Esophagus (tissue), 2 donors: ENCODE measurements around the gene PDE3B. TPM values are rescaled to one million over a fixed set of nuclear protein-coding genes. Genes with fewer than 3 reads are reported as not detected.
"Not testable (repeated sequence)": the region's sequence is repeated elsewhere in the genome, so short reads cannot be mapped to it uniquely, and the experiment has no call there.

ENCODE experiments used
- H3K27ac ChIP-seq, 2 donors: one replicate each; pipeline ENCODE4 v1.5.1; 2013; ENCODE audit warnings: low read depth in 2 of 2, mild to moderate bottlenecking in 2 of 2, inconsistent platforms in 1 of 2, low read length in 1 of 2, moderate library complexity in 1 of 2
- H3K27me3 ChIP-seq, 2 donors: one replicate each; pipeline ENCODE4 v1.6.1; 2013; ENCODE audit warnings: low read length in 2 of 2, control low read depth in 1 of 2, mild to moderate bottlenecking in 1 of 2; ENCODE audit not compliant: insufficient read depth in 2 of 2, control insufficient read depth in 1 of 2
- H3K36me3 ChIP-seq, 2 donors: one replicate each; pipeline ENCODE4 v1.6.1; 2013; ENCODE audit warnings: low read length in 1 of 2; ENCODE audit not compliant: control insufficient read depth in 2 of 2, insufficient read depth in 2 of 2
- H3K4me1 ChIP-seq, 2 donors: one replicate each; pipeline ENCODE4 v1.6.1; 2013; ENCODE audit warnings: low read length in 1 of 2; ENCODE audit not compliant: control insufficient read depth in 2 of 2, insufficient read depth in 2 of 2
- H3K4me3 ChIP-seq, 2 donors: one replicate each; pipeline ENCODE4 v1.5.1; 2013; ENCODE audit warnings: low read length in 2 of 2, mild to moderate bottlenecking in 2 of 2, low read depth in 1 of 2, moderate library complexity in 1 of 2
- H3K9me3 ChIP-seq, 2 donors: one replicate each; pipeline ENCODE4 v1.6.1; 2013; ENCODE audit warnings: mild to moderate bottlenecking in 2 of 2, low read depth in 1 of 2, low read length in 1 of 2, moderate library complexity in 1 of 2; ENCODE audit not compliant: control insufficient read depth in 2 of 2, insufficient read depth in 1 of 2
- WGBS, 2 donors: extraction: QIAGEN DNeasy Blood & Tissue Kit; methylation state at CpG; one replicate each; pipeline ENCODE4 v1.1.7; 2013; 5-methylcytosine and 5-hydroxymethylcytosine counted together
- polyA plus RNA-seq, 2 donors: library from polyadenylated mRNA; stranded (reverse); fragments of 200-250 nt; gene quantifications; one replicate each; pipeline ENCODE4 v1.2.3, GENCODE V29; 2013
- donor health status: healthy with polysubstance abuse.
- donor health status: Bipolar disorder and iron deficiency.

The PDE3B gene
- polyA plus RNA-seq, 2 donors: 0.98 to 1.2 TPM

DNA sequence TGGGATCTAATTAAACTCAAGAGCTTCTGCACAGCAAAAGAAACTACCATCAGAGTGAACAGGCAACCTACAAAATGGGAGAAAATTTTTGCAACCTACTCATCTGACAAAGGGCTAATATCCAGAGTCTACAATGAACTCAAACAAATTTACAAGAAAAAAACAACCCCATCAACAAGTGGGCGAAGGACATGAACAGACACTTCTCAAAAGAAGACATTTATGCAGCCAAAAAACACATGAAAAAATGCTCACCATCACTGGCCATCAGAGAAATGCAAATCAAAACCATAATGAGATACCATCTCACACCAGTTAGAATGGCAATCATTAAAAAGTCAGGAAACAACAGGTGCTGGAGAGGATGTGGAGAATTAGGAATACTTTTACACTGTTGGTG lies 240.1 kb downstream of the PDE3B start:
- H3K27ac ChIP-seq, H3K4me3 ChIP-seq, H3K9me3 ChIP-seq, H3K36me3 ChIP-seq, H3K4me1 ChIP-seq, H3K27me3 ChIP-seq: not testable (repeated sequence)
- 86 to 100% methylated on average over 1 of the region's 1 CpG for WGBS, 2 donors

DNA sequence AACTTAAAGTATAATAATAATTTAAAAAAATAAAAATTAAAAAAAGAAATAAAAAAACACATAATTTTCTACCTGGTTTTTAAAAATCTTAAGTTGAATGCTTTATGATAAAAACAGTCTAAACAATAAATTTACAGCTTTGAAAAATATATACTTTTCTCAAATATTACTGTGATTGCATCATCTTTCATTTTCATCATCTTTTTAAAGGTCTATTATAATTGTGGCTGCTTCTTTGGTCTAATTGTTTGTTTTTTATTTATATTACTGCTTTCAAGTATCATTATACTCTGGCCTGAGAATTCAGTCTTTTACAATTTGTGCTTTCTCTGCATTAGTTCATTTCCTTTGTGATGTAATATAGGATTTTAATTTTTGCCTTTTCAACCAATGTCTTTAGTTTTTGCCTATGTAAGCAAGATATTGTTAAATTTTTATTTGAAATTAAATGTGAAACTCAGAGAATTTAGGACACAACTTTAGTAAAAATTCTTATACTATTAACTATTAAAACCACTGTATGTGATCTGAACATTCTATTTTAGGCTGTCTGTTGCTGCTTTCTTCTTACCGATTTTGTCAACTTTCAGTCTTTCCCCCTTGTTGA lies 241.2 kb downstream of the PDE3B start:
- no peak overlapping the region for H3K4me3 ChIP-seq
- H3K9me3 ChIP-seq: no peaks in the 10 kb centered on the region
- H3K4me1 ChIP-seq: no peaks in the 10 kb centered on the region
- WGBS, 2 donors: 90 to 91% methylated on average over 1 of the region's 1 CpG
- H3K27me3 ChIP-seq: no peaks in the 10 kb centered on the region
- no peak overlapping the region for H3K27ac ChIP-seq
- H3K36me3 ChIP-seq: peaks cover 0 to 2% of the 10 kb centered on the region in 2 donors

DNA sequence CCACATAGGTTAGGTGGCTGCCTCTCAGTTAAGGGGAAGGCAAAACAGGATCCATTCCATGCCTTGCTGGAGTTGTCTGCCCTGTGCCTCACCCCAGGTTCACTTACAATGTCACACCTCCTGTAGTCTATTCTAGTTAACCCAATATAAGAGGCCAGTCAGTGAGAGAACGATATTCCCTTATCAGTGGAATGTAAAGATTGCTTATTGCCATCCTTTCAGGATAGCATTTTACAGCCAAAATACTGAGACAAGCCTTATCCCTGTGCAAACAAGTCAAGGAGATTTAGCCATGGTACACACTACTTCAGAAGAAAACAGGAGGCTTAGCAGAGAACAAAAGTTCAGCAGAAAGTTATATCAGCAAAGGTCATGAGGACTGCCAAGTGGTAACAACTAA lies 242.9 kb downstream of the PDE3B start:
- H3K9me3 ChIP-seq: no peaks in the 10 kb centered on the region
- H3K27ac ChIP-seq: no peak overlapping the region
- no peaks in the 10 kb centered on the region for H3K4me1 ChIP-seq
- no peak overlapping the region for H3K4me3 ChIP-seq
- no peaks in the 10 kb centered on the region for H3K27me3 ChIP-seq
- no peaks in the 10 kb centered on the region for H3K36me3 ChIP-seq
- 45 to 53% methylated on average over 1 of the region's 1 CpG for WGBS, 2 donors

DNA sequence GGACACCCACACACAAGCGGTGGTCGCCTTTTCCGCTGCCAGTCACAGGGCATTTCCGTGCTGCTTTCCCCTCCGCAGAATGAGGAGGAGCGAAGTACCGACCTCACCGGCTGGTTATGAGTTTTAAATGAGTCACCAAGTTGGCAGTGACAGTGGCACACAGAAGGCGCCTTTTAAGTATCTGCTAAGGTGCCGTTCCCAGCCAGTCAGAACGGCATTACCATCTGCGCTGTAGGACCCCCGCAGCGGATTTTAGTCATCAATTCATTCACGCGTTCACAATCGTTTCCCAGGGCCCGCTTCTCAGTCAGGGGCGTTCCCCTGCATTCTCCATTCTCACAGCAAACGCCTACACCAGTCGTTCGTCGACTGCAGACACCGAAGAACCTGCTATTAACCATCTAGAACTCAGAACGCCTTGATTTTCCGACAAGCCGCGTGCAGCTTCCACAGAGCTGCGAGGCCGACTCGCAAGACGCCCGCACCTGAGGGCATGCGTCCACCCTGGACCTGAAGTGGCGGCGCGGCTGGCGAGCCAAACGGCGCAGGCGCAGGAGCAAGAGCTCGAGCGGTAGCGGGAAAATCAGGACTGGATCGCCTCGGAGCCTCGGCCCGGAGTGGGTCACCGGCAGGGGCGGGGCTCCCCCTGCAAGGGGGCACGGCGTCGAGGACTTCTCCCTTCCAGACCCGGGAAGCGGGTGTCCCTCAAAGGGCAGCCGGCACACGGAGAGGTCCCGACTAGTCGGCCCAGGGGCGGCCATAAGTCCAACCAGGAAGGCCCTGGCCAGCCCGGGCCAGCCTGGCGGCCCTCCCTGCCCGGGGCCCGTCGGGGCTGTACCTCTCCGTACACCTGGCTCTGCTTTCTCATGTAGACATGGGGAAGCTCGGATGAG lies 247.8 kb downstream of the PDE3B start:
- Histone ChIP-seq H3K27ac (peak overlapping the region; percentile 92 to 97), H3K27me3 (no peaks in the 10 kb centered on the region), H3K4me3 (peak overlapping the region; percentile 55 to 79), H3K4me1 (no peaks in the 10 kb centered on the region), H3K36me3 (no peaks in the 10 kb centered on the region), H3K9me3 (no peaks in the 10 kb centered on the region)
- 0% methylated on average over 60 to 67 of the region's 67 CpGs for WGBS, 2 donors

DNA sequence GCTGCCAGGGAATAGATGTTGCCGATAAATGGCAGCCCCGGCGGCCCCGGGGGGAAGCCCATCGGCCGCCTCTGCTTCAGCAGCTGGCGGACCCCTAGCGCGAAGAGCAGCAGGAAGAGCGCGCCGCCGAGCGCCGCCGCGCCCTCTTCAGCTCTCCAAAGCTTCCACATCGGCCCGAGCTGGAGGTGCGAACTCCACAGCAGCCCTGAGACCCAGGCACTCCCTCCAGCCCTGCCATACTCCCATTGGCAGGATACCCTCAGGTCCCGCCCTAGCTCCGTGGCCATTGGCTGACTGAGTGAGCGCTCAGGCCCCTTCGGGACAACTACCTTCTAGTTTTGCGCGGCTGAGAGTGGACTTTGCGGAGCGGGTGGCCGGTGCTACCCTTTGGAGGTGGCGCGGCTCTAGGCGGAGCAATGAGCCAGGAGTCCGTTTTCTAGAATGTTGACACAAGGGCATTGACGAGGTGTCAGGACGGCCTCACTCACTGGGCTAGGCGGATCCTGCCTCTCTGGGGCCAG lies 248.5 kb downstream of the PDE3B start, which contains the start of gene CYP2R1:
Gene CYP2R1, minus strand, starts transcription at position 196 of the 521 bp plus-strand sequence. Its CDS starts 26 bp downstream, at position 170.
- Histone ChIP-seq H3K36me3 (no peaks in the 10 kb centered on the region), H3K4me1 (no peaks in the 10 kb centered on the region), H3K9me3 (no peaks in the 10 kb centered on the region), H3K4me3 (peak within 1 kb of the TSS; percentile 55 to 79), H3K27ac (peak within 1 kb of the TSS; percentile 92 to 97), H3K27me3 (no peaks in the 10 kb centered on the region)
- 1% methylated on average over 27 to 36 of the region's 36 CpGs for whole genome bisulfite sequencing, 2 donors

DNA sequence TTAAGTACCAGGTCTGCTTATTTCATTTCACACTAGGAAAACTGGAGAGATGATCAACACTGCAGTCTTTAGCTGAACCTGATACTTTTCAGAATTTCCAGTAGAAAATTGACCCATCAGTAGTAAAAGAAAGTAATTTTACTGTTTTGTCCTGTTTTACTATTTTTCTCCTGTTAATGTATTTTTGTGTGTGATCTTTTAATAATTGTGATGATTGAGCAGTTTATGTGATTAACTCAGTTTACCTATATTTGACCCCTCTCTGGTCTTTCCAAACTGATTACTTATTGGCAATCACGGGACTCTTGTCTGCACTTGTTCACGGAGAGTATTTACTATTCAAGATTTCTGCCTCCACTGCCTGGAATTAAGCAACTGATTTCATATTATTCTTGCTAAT lies 249.0 kb downstream of the PDE3B start:
- no peaks in the 10 kb centered on the region for H3K9me3 ChIP-seq
- peak overlapping the region; percentile 92 to 97 for H3K27ac ChIP-seq
- 69 to 75% methylated on average over 2 of the region's 2 CpGs for WGBS, 2 donors
- peak overlapping the region; percentile 55 to 79 for H3K4me3 ChIP-seq
- no peaks in the 10 kb centered on the region for H3K36me3 ChIP-seq
- no peaks in the 10 kb centered on the region for H3K27me3 ChIP-seq
- no peaks in the 10 kb centered on the region for H3K4me1 ChIP-seq

DNA sequence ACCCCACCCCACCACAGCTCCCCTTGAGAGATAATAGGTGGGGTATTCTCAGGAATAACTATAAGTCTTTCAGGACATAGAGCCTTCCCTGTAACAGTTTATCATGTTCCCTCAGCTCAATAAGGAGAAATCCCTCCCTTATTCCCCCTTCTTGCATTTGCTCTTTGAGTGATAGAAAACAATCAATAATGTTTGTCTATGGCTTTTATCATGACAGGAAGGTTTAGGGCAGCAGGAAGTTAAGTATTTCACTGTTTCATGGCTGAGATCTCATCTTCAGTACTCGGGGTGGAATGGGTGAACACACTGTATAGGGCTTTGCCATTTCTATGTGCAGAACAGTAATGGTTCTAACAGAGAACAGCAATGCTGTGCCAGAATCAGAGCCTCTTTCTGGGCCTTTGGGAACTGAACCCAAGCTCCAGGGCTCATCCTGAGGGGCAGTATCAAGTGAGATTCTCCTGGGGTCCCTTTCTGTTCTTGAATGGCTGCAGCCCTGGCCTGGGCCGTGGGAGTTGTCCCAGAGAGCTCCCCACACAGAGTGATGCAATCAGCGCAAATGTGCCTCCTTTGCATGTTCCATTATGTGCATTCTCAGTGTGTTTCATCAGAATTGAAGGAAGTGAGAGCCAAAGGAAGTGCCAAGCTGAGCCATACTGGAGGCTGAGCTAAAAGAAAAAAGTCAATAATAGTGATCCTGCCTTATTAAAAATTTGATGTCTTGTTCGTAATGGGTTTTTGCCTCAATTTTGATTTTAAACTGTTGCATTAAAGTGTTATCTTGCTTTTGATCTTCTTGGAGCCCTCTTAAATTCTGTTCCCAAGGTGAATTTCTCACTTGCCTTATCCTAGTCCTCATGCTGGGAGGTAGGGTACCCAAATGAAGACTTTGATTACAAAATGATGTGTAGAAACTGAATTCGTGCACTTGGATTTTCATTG lies 251.3 kb downstream of the PDE3B start:
- no peak overlapping the region for H3K4me3 ChIP-seq
- H3K27me3 ChIP-seq: no peaks in the 10 kb centered on the region
- no peak overlapping the region for H3K27ac ChIP-seq
- H3K36me3 ChIP-seq: no peaks in the 10 kb centered on the region
- H3K4me1 ChIP-seq: no peaks in the 10 kb centered on the region
- no peaks in the 10 kb centered on the region for H3K9me3 ChIP-seq
- WGBS, 2 donors: 65 to 72% methylated on average over 5 of the region's 5 CpGs

DNA sequence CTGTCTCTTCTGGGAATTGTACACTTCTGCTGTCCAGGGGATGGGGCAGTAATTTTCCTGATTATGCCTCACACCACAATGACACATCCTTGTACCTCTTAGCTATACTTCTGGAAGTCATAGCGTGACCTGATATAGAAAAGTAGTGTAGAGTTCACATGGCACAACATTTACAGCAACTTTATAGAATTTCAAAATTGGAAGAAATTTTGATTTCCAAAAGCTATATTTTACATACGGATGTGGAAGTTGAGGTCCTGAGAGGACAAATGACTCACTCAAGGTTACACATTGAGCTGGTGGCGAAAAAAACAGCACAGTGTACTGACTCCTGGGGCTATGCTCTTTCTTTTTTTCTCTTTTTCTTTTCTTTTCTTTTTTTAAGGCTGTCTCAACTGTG lies 254.8 kb downstream of the PDE3B start:
- no peak overlapping the region for H3K4me3 ChIP-seq
- H3K27ac ChIP-seq: no peak overlapping the region
- H3K4me1 ChIP-seq: no peaks in the 10 kb centered on the region
- no peaks in the 10 kb centered on the region for H3K36me3 ChIP-seq
- WGBS, 2 donors: 88 to 90% methylated on average over 3 of the region's 3 CpGs
- H3K9me3 ChIP-seq: no peaks in the 10 kb centered on the region
- no peaks in the 10 kb centered on the region for H3K27me3 ChIP-seq

DNA sequence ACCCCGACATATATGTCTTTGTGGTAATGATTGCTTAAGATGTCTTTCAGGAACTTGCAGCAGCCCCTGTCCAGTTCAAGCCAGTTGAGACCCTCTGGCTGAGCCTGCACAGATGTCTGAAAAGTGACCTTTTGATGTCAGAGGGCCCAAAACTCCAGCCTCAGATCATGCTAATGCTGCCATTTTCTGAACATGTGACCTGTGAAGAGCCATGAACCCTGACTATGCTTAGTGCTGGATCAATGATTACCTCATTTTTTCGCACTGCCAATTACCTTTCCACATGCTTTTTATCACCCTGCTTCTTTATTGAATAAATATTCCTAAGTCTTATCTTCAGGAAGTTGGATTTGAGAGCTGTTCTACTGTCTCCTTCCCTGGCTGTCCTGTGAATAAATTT lies 255.3 kb downstream of the PDE3B start:
- no peak overlapping the region for H3K4me3 ChIP-seq
- no peak overlapping the region for H3K27ac ChIP-seq
- H3K9me3 ChIP-seq: no peaks in the 10 kb centered on the region
- 81 to 93% methylated on average over 2 of the region's 2 CpGs for WGBS, 2 donors
- H3K4me1 ChIP-seq: no peaks in the 10 kb centered on the region
- no peaks in the 10 kb centered on the region for H3K36me3 ChIP-seq
- no peaks in the 10 kb centered on the region for H3K27me3 ChIP-seq
